Measurements from ENCODE around the gene ZFYVE21. TPM values are rescaled to one million over a fixed set of nuclear protein-coding genes. Genes with fewer than 3 reads are reported as not detected.

Gene ZFYVE21
- total RNA-seq, 1 experiment from 2014 or later = 34.5 TPM

GRCh38 chr14:103692159-103692558, 23.5 kb upstream of the ZFYVE21 start:
- no peak for DNase-seq (ENCODE audit: low read depth)

- no peak for DNase-seq (ENCODE audit: low read depth)
Observed at GRCh38 chr14:103692871-103693270, 22.7 kb upstream of the ZFYVE21 start.

GRCh38 chr14:103693515-103693914, 22.1 kb upstream of the ZFYVE21 start:
- DNase-seq (ENCODE audit: low read depth) = no peak

GRCh38 chr14:103694572-103695026, 21.0 kb upstream of the ZFYVE21 start:
- DNase-seq (ENCODE audit: low read depth) = no peak

DNA sequence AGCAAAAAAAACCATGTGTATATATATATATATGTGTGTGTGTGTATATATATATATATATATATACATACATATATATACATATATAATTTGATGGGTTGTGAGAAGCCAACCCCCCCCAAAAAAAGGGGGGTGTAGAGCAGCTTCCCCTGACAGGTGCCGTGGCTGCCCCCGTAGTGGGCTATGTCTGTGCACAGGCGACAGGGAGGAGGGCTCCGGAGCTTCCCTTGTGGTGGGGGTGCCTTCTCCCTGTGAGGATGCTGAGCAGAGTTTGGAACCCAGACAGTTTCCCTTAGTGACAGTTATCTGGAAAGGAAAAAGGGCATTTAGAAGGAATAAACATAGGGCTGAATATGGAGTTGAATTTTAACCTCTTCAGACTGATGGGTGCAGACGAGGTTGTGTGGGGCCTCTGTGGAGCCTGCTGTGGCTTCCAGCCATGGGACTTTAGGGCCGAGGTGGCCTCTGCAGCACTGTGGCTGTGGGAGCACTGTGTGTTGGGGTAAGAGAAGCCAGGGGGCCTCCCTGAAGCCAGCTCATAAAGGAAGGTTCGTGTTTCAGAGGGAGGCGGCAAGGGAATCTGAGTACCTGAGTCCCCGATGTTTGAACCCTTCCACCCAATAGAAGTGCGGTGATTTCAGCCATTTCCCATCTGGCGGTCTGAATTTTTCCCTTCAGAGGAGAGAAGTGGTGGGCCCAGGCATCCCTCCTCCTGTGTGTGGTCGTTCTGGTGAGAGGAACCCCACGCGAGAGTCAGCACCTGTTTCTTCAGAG, 20.1 kb upstream of the ZFYVE21 start:
- DNase-seq (ENCODE audit: low read depth) = no peak

- DNase-seq (ENCODE audit: low read depth) = no peak
Observed at GRCh38 chr14:103696070-103696402, 19.6 kb upstream of the ZFYVE21 start.

GRCh38 chr14:103696466-103697071, 19.0 kb upstream of the ZFYVE21 start:
- no peak for DNase-seq (ENCODE audit: low read depth)

- no peak for DNase-seq (ENCODE audit: low read depth)
Observed at GRCh38 chr14:103697206-103697602, 18.4 kb upstream of the ZFYVE21 start.

GRCh38 chr14:103697603-103698379, 17.8 kb upstream of the ZFYVE21 start:
- no peak for DNase-seq (ENCODE audit: low read depth)

GRCh38 chr14:103698380-103699260, 17.0 kb upstream of the ZFYVE21 start:
- no peak for DNase-seq (ENCODE audit: low read depth)

DNA sequence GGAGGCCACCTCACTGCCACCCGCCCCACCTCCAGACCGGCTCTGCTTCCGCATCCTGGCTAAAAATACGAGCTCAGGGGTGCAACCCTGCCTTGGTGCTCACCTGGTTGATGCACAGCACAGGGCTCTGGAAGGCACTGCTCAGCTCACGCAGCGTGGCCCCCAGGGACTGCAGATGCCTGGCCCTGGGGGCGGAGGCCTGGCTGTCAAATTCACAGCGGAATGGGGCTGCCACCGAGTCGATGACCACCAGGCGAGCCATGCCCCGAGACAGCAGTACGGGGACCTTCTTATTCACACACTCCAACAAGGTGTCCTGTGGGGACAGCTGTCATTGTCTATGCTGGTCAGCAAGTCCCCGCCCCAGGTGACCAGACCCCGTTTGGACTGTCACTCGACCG, 16.3 kb upstream of the ZFYVE21 start:
- DNase-seq (ENCODE audit: low read depth) = no peak

- DNase-seq (ENCODE audit: low read depth) = no peak
Observed at GRCh38 chr14:103699901-103700752, 15.5 kb upstream of the ZFYVE21 start.

DNA sequence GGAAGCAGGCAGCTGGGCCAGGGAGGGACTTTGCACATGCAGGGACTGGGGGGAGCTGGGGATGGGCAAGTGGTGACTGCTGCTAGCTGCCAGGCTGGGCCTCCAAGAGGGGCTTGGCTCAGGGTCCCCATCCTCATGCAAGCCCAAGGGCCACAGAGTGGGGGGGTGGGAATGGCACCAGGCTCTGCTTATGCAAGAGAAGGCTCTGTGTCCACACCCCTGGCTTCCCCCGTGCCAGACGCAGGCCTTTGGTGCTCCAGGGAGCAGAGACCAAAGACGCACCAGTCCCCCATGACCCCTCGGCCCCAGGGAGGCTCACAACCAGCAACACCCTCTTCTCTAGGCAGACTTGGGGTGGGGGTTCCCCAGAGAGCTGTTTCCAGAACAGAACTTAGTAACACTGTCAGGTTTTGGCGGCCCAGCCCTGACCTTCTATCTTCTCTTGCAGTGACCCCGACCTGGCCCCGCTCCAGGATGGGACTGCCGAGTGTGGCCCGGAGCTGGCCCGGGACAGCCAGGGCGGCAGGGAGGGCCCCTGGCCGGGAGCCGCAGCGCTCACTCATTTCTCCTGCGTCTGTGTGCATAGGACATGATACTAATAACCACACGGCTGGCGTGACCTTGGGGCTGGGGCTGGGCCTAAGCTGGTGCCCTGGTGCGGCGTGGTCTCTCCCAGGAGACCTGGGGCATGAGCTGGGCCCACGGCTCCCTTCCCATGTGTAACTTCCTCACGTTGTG, 14.7 kb upstream of the ZFYVE21 start:
- DNase-seq (ENCODE audit: low read depth) = no peak

GRCh38 chr14:103702095-103702494, 13.5 kb upstream of the ZFYVE21 start:
- DNase-seq (ENCODE audit: low read depth) = no peak

DNA sequence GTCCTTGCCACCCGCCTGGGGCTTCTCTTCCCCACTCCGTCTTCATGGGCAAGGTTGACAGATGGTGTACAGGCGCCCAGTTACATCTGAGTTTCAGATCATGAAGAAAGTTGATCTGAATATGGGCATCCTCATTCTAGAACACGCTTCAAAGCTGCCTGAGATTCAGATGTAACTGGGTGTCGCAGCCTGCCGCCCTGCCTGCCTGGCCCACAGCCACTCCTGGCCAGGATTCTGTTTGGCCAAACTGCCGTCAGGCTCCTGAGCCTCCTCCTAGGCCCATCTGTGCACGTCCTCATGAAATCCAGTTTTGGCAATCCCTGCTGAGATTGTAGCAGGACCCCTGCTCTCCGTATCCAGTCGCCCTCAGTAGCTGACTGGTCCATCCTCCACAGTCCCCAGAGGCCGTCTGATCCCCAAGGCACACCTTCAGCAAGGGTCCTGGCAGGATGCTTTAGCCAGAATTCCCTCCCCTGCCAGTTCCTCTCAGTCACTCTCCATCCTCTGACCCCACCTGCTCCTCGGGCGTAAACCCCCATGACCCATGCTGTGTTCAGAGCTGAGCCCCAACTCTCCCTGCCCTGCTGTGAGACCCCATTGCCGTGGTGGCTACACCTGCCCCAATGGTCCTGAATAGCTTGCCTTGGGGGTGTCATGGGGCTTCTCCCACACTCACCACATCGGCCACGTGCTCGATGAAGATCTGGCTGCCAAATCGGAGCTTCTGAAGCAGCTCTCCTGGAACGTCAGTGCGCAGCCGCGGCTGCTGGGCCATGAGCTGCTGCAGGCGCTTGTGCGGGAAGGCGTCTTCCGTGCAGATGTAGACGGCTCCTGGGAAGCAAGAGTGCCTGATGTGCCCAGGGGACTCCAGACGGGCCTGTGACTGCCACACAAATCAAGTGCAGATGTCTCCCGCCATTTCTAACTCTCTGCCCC, 12.8 kb upstream of the ZFYVE21 start:
- DNase-seq (ENCODE audit: low read depth) = no peak

- DNase-seq (ENCODE audit: low read depth) = no peak
Observed at GRCh38 chr14:103703433-103704385, 11.9 kb upstream of the ZFYVE21 start.

GRCh38 chr14:103704708-103705107, 10.9 kb upstream of the ZFYVE21 start:
- no peak for DNase-seq (ENCODE audit: low read depth)

- no peak for DNase-seq (ENCODE audit: low read depth)
Observed at GRCh38 chr14:103705118-103705503, 10.5 kb upstream of the ZFYVE21 start.
